Calu3 (cell line): ENCODE data around the gene KBTBD8. TPM values are rescaled to one million over a fixed set of nuclear protein-coding genes. Genes with fewer than 3 reads are reported as not detected.

ENCODE experiments used
- BruUV-seq: library from RNA; stranded (reverse); fragments of 400-500 nt; replicated peaks from 2 replicates; lab custom pipeline; 2021; lab: Mats Ljungman, UMichigan
- CTCF ChIA-PET: fragments of 300-600 bp; sonication (Branson Sonifier 250); formaldehyde crosslinking; loops from one replicate; lab custom pipeline; 2022; ENCODE audit warnings: antibody characterized with exemption; lab: Charles Lee
- DNase-seq: peaks from one replicate; pipeline ENCODE4 v3.0.0; 2022
- H3K27ac Mint-ChIP-seq: one replicate; pipeline ENCODE4 v1.8.0; 2022; ENCODE audit warnings: mixed read lengths; ENCODE audit not compliant: unreplicated experiment
- H3K27me3 Mint-ChIP-seq: one replicate; pipeline ENCODE4 v1.8.0; 2022; ENCODE audit warnings: mixed read lengths; ENCODE audit not compliant: unreplicated experiment
- H3K36me3 Mint-ChIP-seq: one replicate; pipeline ENCODE4 v1.8.0; 2022; ENCODE audit warnings: mild to moderate bottlenecking, moderate library complexity, mixed read lengths; ENCODE audit not compliant: insufficient read depth, unreplicated experiment
- H3K4me1 Mint-ChIP-seq: one replicate; pipeline ENCODE4 v1.8.0; 2022; ENCODE audit warnings: mild to moderate bottlenecking, low read depth, mixed read lengths; ENCODE audit not compliant: unreplicated experiment
- H3K4me3 Mint-ChIP-seq: one replicate; pipeline ENCODE4 v1.8.0; 2022; ENCODE audit warnings: mild to moderate bottlenecking, low read depth, moderate library complexity, mixed read lengths; ENCODE audit not compliant: unreplicated experiment
- H3K9me3 Mint-ChIP-seq: one replicate; pipeline ENCODE4 v1.8.0; 2022; ENCODE audit warnings: low read depth, mixed read lengths; ENCODE audit not compliant: unreplicated experiment
- intact Hi-C: fragments of 100-400 bp; cut with micrococcal nuclease; formaldehyde crosslinking; loops from one replicate; pipeline ENCODE4 v1.10.0; 2022; ENCODE audit not compliant: unreplicated experiment
- total RNA-seq: library from RNA; stranded (reverse); gene quantifications from 2 replicates; pipeline ENCODE4 v1.2.3, GENCODE V29; 2022
- TF ChIP-seq, protein P1 (sequence below): fragments of 200-600 bp; IDR thresholded peaks from one replicate; pipeline ENCODE4 v1.8.0; 2022; ENCODE audit warnings: antibody characterized with exemption; ENCODE audit not compliant: unreplicated experiment

Gene KBTBD8
- total RNA-seq, 1 experiment from 2014 or later: 4.1 TPM

DNA sequence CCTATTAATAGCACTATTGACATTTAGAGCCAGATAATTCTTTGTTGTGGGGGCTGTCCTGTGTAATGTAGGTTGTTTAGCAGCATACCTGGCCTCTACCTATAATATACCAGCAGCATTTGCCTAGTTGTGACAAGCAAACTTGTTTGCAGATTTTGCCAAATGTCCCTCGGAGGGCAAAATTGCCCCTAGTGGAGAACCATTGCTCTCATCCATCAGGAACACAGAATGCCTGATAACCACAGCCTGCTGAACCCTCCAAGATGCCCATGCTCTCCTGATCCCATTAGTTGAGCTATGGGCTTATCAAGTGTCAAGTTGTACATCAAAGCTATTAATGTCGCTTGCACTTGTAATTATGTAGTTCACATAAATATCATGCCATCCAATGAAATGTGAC is 15.0 kb upstream of the KBTBD8 start:
- H3K27ac Mint-ChIP-seq: no peak overlapping the region
- intact Hi-C loops: no loop called here
- no TSS peak for BruUV-seq
- H3K4me1 Mint-ChIP-seq: no peaks in the 10 kb centered on the region
- no peaks in the 10 kb centered on the region for H3K9me3 Mint-ChIP-seq
- no peak overlapping the region for H3K4me3 Mint-ChIP-seq
- no peaks in the 10 kb centered on the region for H3K27me3 Mint-ChIP-seq
- CTCF ChIA-PET: no interaction called here
- no peaks in the 10 kb centered on the region for H3K36me3 Mint-ChIP-seq
- TF ChIP-seq, protein P1, sequence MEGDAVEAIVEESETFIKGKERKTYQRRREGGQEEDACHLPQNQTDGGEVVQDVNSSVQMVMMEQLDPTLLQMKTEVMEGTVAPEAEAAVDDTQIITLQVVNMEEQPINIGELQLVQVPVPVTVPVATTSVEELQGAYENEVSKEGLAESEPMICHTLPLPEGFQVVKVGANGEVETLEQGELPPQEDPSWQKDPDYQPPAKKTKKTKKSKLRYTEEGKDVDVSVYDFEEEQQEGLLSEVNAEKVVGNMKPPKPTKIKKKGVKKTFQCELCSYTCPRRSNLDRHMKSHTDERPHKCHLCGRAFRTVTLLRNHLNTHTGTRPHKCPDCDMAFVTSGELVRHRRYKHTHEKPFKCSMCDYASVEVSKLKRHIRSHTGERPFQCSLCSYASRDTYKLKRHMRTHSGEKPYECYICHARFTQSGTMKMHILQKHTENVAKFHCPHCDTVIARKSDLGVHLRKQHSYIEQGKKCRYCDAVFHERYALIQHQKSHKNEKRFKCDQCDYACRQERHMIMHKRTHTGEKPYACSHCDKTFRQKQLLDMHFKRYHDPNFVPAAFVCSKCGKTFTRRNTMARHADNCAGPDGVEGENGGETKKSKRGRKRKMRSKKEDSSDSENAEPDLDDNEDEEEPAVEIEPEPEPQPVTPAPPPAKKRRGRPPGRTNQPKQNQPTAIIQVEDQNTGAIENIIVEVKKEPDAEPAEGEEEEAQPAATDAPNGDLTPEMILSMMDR: no peak
- DNase-seq: no peak

DNA sequence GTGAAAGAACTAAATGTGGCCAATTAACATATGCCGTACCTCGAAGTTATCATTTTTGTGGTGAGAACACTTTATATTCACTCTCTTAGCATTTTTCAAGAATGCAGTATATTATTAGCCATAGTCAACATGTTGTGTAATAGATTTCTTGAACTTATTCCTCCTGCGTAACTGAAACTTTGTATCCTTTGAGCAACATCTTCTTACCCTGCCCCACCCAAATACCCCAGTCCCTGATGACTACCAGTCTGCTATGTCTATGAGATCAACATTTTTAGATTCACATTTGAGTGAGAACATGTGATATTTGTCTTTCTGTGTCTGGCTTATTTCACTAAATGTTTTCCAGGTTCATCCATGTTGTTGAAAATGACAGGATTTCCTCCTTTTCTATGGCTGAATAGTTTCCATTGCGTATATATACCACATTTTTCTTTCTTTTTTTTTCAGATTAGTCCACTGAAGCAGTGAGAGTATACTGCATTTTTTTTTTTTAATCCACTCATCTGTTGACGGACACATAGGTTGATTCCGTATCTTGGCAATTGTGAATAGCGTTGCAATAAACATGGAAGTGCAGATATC is 12.7 kb upstream of the KBTBD8 start:
- Mint-ChIP-seq H3K36me3 (no peaks in the 10 kb centered on the region), H3K9me3 (no peaks in the 10 kb centered on the region), H3K27me3 (no peaks in the 10 kb centered on the region), H3K4me1 (peaks cover 8% of the 10 kb centered on the region), H3K27ac (no peak overlapping the region), H3K4me3 (no peak overlapping the region)
- CTCF ChIA-PET: no interaction called here
- TF ChIP-seq, protein P1: no peak
- no TSS peak for BruUV-seq
- DNase-seq: no peak
- intact Hi-C loops: no loop called here

DNA sequence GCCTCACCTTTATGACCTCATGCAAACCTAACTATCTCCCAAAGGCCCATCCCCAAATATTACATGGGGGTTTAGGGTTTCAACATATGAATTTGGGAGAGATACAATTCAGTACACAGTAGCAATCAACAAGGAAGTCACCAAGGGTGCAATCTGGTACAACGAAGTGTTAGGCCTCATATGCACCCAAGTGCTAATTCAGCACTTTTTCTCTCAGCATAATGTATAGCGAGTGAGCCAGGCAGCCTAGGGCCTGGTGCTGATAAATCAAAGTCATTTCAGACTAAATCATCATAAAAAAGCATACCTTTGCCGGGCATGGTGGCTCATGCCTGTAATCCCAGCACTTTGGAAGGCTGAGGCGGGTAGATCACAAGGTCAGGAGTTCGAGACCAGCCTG is 11.7 kb upstream of the KBTBD8 start:
- H3K9me3 Mint-ChIP-seq: no peaks in the 10 kb centered on the region
- intact Hi-C loops: no loop called here
- BruUV-seq: no TSS peak
- no peak for DNase-seq
- no peaks in the 10 kb centered on the region for H3K36me3 Mint-ChIP-seq
- H3K27ac Mint-ChIP-seq: no peak overlapping the region
- H3K4me1 Mint-ChIP-seq: peaks cover 8% of the 10 kb centered on the region
- CTCF ChIA-PET: no interaction called here
- no peak overlapping the region for H3K4me3 Mint-ChIP-seq
- TF ChIP-seq, protein P1: no peak
- no peaks in the 10 kb centered on the region for H3K27me3 Mint-ChIP-seq

DNA sequence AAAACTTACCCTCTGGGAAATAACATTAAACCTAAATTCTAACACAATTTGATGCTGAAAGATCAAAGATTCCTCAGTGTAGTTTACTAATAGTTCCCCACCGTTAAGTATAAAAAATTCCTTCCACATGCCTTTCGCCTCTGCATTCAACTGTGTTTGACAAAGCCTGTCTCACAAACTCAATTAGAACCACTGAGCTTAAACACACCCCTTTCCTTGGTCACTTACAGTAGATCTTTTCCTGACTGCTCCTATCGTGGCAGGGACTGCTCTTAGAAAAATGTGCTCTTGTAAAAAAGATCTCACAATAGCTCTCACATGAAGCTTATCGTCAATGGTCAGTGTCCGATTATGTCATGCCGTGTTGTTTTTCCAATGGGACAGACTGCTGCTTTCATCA is 8.9 kb upstream of the KBTBD8 start:
- Mint-ChIP-seq H3K9me3 (no peaks in the 10 kb centered on the region), H3K27me3 (peaks cover 16% of the 10 kb centered on the region), H3K4me1 (peaks cover 8% of the 10 kb centered on the region), H3K4me3 (no peak overlapping the region), H3K27ac (no peak overlapping the region), H3K36me3 (no peaks in the 10 kb centered on the region)
- intact Hi-C loops: no loop called here
- TF ChIP-seq, protein P1: no peak
- DNase-seq: no peak
- BruUV-seq: no TSS peak
- CTCF ChIA-PET: interaction anchor here (0.8 to 1.2 kb wide), 2 partner anchors 9 to 120 kb away, joined by 3 read pairs; partner anchors contain the start of gene KBTBD8
